H1 (cell line): ENCODE data around the gene ANKRD11. TPM values are rescaled to one million over a fixed set of nuclear protein-coding genes. Genes with fewer than 3 reads are reported as not detected.

ENCODE experiments used
- CTCF ChIA-PET: fragments of 300-600 bp; sonication (Branson Sonifier 250); formaldehyde crosslinking; loops from one replicate; lab custom pipeline; 2021; ENCODE audit not compliant: partially characterized antibody; lab: Charles Lee
- POLR2A ChIA-PET: fragments of 300-600 bp; sonication (Branson Sonifier 250); formaldehyde crosslinking; loops from one replicate; lab custom pipeline; 2021; ENCODE audit warnings: inconsistent platforms; ENCODE audit not compliant: partially characterized antibody; lab: Charles Lee
- DNase-seq, 2 experiments: peaks; one replicate each; pipeline versions ENCODE4 v3.0.0 to v3.0.0-alpha.2; 2010 to 2022; ENCODE audit warnings: low spot score in 2 of 2, low read depth in 1 of 2, mixed read lengths in 1 of 2
- FAIRE-seq: peaks from 2 replicates; lab custom pipeline; 2011; peaks lifted over from hg19 to GRCh38; lab: Jason Lieb, UNC
- H2AFZ ChIP-seq: 2 replicates; pipeline ENCODE4 v1.8.1; 2012; ENCODE audit warnings: low read length, inconsistent platforms
- H2AK5ac ChIP-seq: 2 replicates; pipeline ENCODE4 v1.6.1; 2013; ENCODE audit warnings: low read depth, low read length
- H2BK120ac ChIP-seq: replicated peaks from 2 replicates; pipeline ENCODE3; 2013; ENCODE audit warnings: low read depth, low read length, inconsistent platforms
- H2BK12ac ChIP-seq: 2 replicates; pipeline ENCODE4 v1.6.1; 2013; ENCODE audit warnings: low read depth, low read length
- H2BK15ac ChIP-seq: 2 replicates; pipeline ENCODE4 v1.6.1; 2013; ENCODE audit warnings: low read length
- H2BK20ac ChIP-seq: 2 replicates; pipeline ENCODE4 v1.6.1; 2013; ENCODE audit warnings: low read length
- H2BK5ac ChIP-seq: 2 replicates; pipeline ENCODE4 v1.6.1; 2013; ENCODE audit warnings: low read depth, low read length
- H3K14ac ChIP-seq: 2 replicates; pipeline ENCODE4 v1.6.1; 2013; ENCODE audit warnings: inconsistent platforms; ENCODE audit not compliant: insufficient read length
- H3K18ac ChIP-seq: 2 replicates; pipeline ENCODE4 v1.6.1; 2013; ENCODE audit warnings: low read length; ENCODE audit errors: extremely low read depth
- H3K23ac ChIP-seq: 2 replicates; pipeline ENCODE4 v1.6.1; 2013; ENCODE audit warnings: inconsistent platforms; ENCODE audit not compliant: insufficient read length
- H3K23me2 ChIP-seq: 2 replicates; pipeline ENCODE4 v1.6.1; 2013; ENCODE audit warnings: low read depth, low read length
- H3K27ac ChIP-seq: 2 replicates; pipeline ENCODE4 v1.6.1; 2011; ENCODE audit warnings: low read depth, low read length, inconsistent platforms
- H3K27me3 ChIP-seq, 4 experiments: replicated peaks in 1 of 4; 1 replicate in 1 of 4; 2 replicates in 3 of 4; pipeline versions ENCODE4 v1.6.1 to v1.8.1; 2011 to 2013; ENCODE audit warnings: low read length in 3 of 4, mild to moderate bottlenecking in 3 of 4, inconsistent platforms in 2 of 4, mixed read lengths in 2 of 4, moderate library complexity in 1 of 4; ENCODE audit not compliant: control insufficient read depth in 3 of 4, insufficient read depth in 3 of 4; ENCODE audit errors: extremely low read depth in 1 of 4
- H3K36me3 ChIP-seq, 4 experiments: 2 replicates each; pipeline versions ENCODE4 v1.6.1 to v1.8.1; 2011 to 2013; ENCODE audit warnings: mild to moderate bottlenecking in 4 of 4, low read length in 3 of 4, moderate library complexity in 2 of 4, control low read depth in 1 of 4, inconsistent platforms in 1 of 4; ENCODE audit not compliant: insufficient read depth in 4 of 4, control insufficient read depth in 2 of 4
- H3K4ac ChIP-seq: replicated peaks from 2 replicates; pipeline ENCODE3; 2013; ENCODE audit warnings: low read length, low read depth, mixed read lengths, inconsistent platforms; ENCODE audit not compliant: insufficient read length
- H3K4me1 ChIP-seq, 4 experiments: replicated peaks in 1 of 4; 1 replicate in 1 of 4; 2 replicates in 3 of 4; pipeline versions ENCODE4 v1.6.1 to v1.8.1; 2011 to 2013; ENCODE audit warnings: low read length in 3 of 4, inconsistent platforms in 2 of 4, mixed read lengths in 1 of 4; ENCODE audit not compliant: insufficient read depth in 4 of 4, control insufficient read depth in 3 of 4
- H3K4me2 ChIP-seq, 2 experiments: 2 replicates each; pipeline versions ENCODE4 v1.6.1 to v1.8.1; 2011 to 2013; ENCODE audit warnings: low read depth in 2 of 2, low read length in 2 of 2, control low read depth in 1 of 2, inconsistent platforms in 1 of 2, mild to moderate bottlenecking in 1 of 2; ENCODE audit not compliant: insufficient read depth in 1 of 2
- H3K4me3 ChIP-seq, 4 experiments: fragments of 200-600, 300-600 bp in 1 of 4; sonication (generic), shearing (Covaris generic), sonication (Bioruptor Twin) in 1 of 4; 2 replicates each; pipeline versions ENCODE4 v1.5.1 to v1.8.1; 2011 to 2016; ENCODE audit warnings: low read length in 4 of 4, low read depth in 3 of 4, control low read depth in 2 of 4, inconsistent platforms in 2 of 4, mild to moderate bottlenecking in 2 of 4, mixed read lengths in 1 of 4, moderate library complexity in 1 of 4; ENCODE audit not compliant: insufficient read depth in 2 of 4; ENCODE audit errors: extremely low read depth in 1 of 4
- H3K56ac ChIP-seq: replicated peaks from 2 replicates; pipeline ENCODE3; 2013; ENCODE audit warnings: low read depth, mild to moderate bottlenecking, mixed read lengths, low read length, inconsistent platforms; ENCODE audit not compliant: insufficient read length
- H3K79me1 ChIP-seq: 2 replicates; pipeline ENCODE4 v1.6.1; 2013; ENCODE audit warnings: low read depth, low read length, control low read depth
- H3K79me2 ChIP-seq, 2 experiments: 2 replicates each; pipeline versions ENCODE4 v1.6.1 to v1.8.1; 2012 to 2013; ENCODE audit warnings: low read length in 2 of 2, mild to moderate bottlenecking in 2 of 2, inconsistent platforms in 1 of 2; ENCODE audit not compliant: insufficient read depth in 2 of 2, control insufficient read depth in 1 of 2
- H3K9ac ChIP-seq, 4 experiments: replicated peaks in 1 of 4; 1 replicate in 1 of 4; 2 replicates in 3 of 4; pipeline versions ENCODE4 v1.6.1 to v1.8.1; 2011 to 2013; ENCODE audit warnings: low read depth in 3 of 4, low read length in 3 of 4, control low read depth in 2 of 4, mild to moderate bottlenecking in 2 of 4, moderate library complexity in 2 of 4, inconsistent platforms in 1 of 4; ENCODE audit errors: extremely low read depth in 1 of 4
- H3K9me3 ChIP-seq, 2 experiments: 2 replicates each; pipeline versions ENCODE4 v1.6.1 to v1.8.1; 2012 to 2013; ENCODE audit warnings: mild to moderate bottlenecking in 2 of 2, moderate library complexity in 2 of 2, control low read depth in 1 of 2, inconsistent platforms in 1 of 2, low read depth in 1 of 2, low read length in 1 of 2, mixed read lengths in 1 of 2; ENCODE audit not compliant: insufficient read depth in 2 of 2
- H4K20me1 ChIP-seq, 2 experiments: replicated peaks in 1 of 2; 2 replicates each; pipeline versions ENCODE3 to v1.8.1; 2011 to 2013; ENCODE audit warnings: inconsistent platforms in 2 of 2, low read length in 2 of 2, mild to moderate bottlenecking in 1 of 2; ENCODE audit not compliant: insufficient read depth in 2 of 2, control insufficient read depth in 1 of 2
- H4K5ac ChIP-seq: 2 replicates; pipeline ENCODE4 v1.6.1; 2013; ENCODE audit warnings: low read length, low read depth, mixed read lengths, inconsistent platforms; ENCODE audit not compliant: insufficient read length
- H4K8ac ChIP-seq: 2 replicates; pipeline ENCODE4 v1.8.0; 2013; ENCODE audit warnings: mild to moderate bottlenecking, moderate library complexity, low read length, inconsistent platforms; ENCODE audit not compliant: insufficient read depth; ENCODE audit errors: extremely low read depth
- H4K91ac ChIP-seq: replicated peaks from 2 replicates; pipeline ENCODE3; 2013; ENCODE audit warnings: low read length, mixed read lengths, inconsistent platforms; ENCODE audit not compliant: insufficient read length
- BRCA1 ChIP-seq: IDR thresholded peaks from 2 replicates; pipeline ENCODE4 v1.6.1; 2012; ENCODE audit warnings: low read depth, low read length, improper control_type of control experiment
- KDM4A ChIP-seq: IDR thresholded peaks from one replicate; pipeline ENCODE4 v1.7.1; 2012; ENCODE audit warnings: low read depth, mild to moderate bottlenecking, moderate library complexity, low read length, inconsistent platforms; ENCODE audit not compliant: severe bottlenecking
- RNF2 ChIP-seq: fragments of 200-900, 300-1000 bp; sonication (generic); IDR thresholded peaks from 2 replicates; pipeline ENCODE4 v1.7.1; 2016; ENCODE audit warnings: borderline replicate concordance, low read depth, mild to moderate bottlenecking, antibody characterized with exemption, low read length; ENCODE audit not compliant: poor library complexity, severe bottlenecking; ENCODE audit errors: missing control alignments
- SAP30 ChIP-seq: fragments of 300-600 bp; sonication (generic); IDR thresholded peaks from 2 replicates; pipeline ENCODE4 v1.7.1; 2012; ENCODE audit warnings: low read length, moderate library complexity, mild to moderate bottlenecking, inconsistent platforms; ENCODE audit not compliant: insufficient read depth, insufficient replicate concordance
- SIN3A ChIP-seq, 2 experiments: IDR thresholded peaks in 1 of 2; conservative IDR thresholded peaks in 1 of 2; 2 replicates each; pipeline ENCODE4 v1.6.1; 2011 to 2012; ENCODE audit warnings: low read length in 2 of 2, improper control_type of control experiment in 1 of 2, low read depth in 1 of 2, mild to moderate bottlenecking in 1 of 2
- SP2 ChIP-seq: IDR thresholded peaks from 2 replicates; pipeline ENCODE4 v1.6.1; 2012; ENCODE audit warnings: mild to moderate bottlenecking, low read length, inconsistent platforms
- TBP ChIP-seq: IDR thresholded peaks from 2 replicates; pipeline ENCODE4 v1.6.1; 2011; ENCODE audit warnings: low read depth, low read length, improper control_type of control experiment
- TCF12 ChIP-seq: IDR thresholded peaks from 2 replicates; pipeline ENCODE4 v1.6.1; 2011; ENCODE audit warnings: low read depth, mild to moderate bottlenecking, low read length
- WGBS, 2 experiments: shearing (Covaris generic) in 1 of 2; methylation state at CpG; one replicate each; pipeline versions ENCODE4 v1.1.6 to v1.1.7; 2013 to 2015; ENCODE audit warnings: low lambda C conversion rate in 2 of 2, mixed read lengths in 2 of 2, inconsistent platforms in 1 of 2, low coverage in 1 of 2, missing lambda C conversion rate in 1 of 2; ENCODE audit not compliant: insufficient replicate concordance in 2 of 2, insufficient coverage in 1 of 2, insufficient read length in 1 of 2; ENCODE audit errors: extremely low coverage in 1 of 2, missing lambda C conversion rate in 1 of 2; 5-methylcytosine and 5-hydroxymethylcytosine counted together
- polyA plus RNA-seq, 7 experiments: library from polyadenylated mRNA; depleted of rRNA in 3 of 7; stranded (reverse) in 5 of 7; unstranded in 2 of 7; fragments of >200 nt in 5 of 7; fragments of 200-250 nt in 2 of 7; gene quantifications; 1 replicate in 5 of 7; 2 replicates in 1 of 7; 4 replicates in 1 of 7; pipeline versions ENCODE4 v1.2.1 to v1.2.3, GENCODE V29; 2011 to 2013; ENCODE audit warnings: missing spikeins in 2 of 7, mixed read lengths in 2 of 7
- total RNA-seq: library from RNA; stranded (reverse); fragmentation: NEBNext Ultra II Directional; extraction: Animal tissue kit (Norgen Biotek cat#: 25700); gene quantifications from 2 replicates; pipeline ENCODE4 v1.2.1, GENCODE V29; 2021
- TF ChIP-seq, protein P1 (sequence below): IDR thresholded peaks from 2 replicates; pipeline ENCODE4 v1.6.1; 2012; ENCODE audit warnings: inconsistent platforms

The ANKRD11 gene
- total and polyA plus RNA-seq, 2 of the 8 experiments (the other 6 are each of a cell fraction or from before 2014, with no cell fraction given): 46.5 to 142 TPM

DNA sequence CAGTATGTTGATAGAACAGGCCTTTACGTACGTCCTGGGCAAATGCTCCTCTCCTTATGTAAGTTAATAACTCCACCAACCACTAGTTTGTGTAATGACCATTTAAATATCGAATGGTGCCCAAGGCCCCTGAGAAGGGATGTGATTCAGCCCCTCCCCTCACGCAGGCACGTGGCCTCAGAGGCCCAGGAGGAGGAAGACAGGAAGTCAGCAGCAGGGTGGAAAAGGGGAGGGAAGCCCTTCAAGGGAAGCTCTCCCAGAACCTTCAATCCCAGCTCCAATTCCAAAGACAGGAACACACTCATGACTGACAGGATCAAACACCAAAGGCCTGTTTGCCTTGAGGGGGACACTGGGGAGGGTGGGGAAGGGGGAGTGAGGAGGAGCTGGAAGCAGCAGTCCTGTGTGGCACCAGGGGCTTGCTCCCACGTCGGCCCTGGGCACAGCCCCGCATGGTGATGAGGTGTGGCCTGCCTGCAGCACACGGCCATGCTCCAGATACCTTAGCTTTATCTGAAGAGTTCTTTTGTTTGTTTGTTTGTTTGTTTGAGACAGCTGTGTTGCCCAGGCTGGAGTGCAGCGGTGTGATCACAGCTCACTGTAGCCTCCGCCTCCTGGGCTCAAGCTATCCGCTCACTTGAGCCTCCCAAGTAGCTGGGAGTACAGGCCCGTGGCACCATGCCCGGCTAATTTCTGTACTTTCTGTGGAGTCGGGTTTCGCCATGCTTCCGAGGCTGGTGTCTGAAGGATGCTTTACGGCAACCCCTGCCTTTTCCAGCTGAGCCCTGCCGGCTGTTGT, 167.8 kb downstream of the ANKRD11 start:
- no peaks in the 10 kb centered on the region for H3K9me3 ChIP-seq
- 61% methylated on average over 19 of the region's 19 CpGs; no CpG with 5 or more reads in 1 of the 2 experiments for WGBS, 2 experiments
- DNase-seq (no peak), FAIRE-seq (no peak)
- peaks cover 36% of the 10 kb centered on the region for H3K79me1 ChIP-seq
- no peak overlapping the region for H3K4ac ChIP-seq
- no peak overlapping the region for H3K56ac ChIP-seq
- no peak overlapping the region for H3K14ac ChIP-seq
- H3K23me2 ChIP-seq: no peaks in the 10 kb centered on the region; the same call in 1 of the 2 replicates
- H2BK12ac ChIP-seq: 0 out of 2 replicates have a peak overlapping the region, but pooled peaks have one; percentile 22
- no peak overlapping the region for H3K4me3 ChIP-seq
- no peak overlapping the region for H2BK20ac ChIP-seq
- no peak overlapping the region for H3K23ac ChIP-seq
- H4K8ac ChIP-seq: peak overlapping the region; percentile 42; the same call in 1 of the 2 replicates
- POLR2A ChIA-PET: interaction anchor here (0.6 to 1.7 kb wide), 10 partner anchors 9 to 185 kb away, joined by 3 to 5 read pairs (median 4); partner anchors contain the start of gene SPG7
- H2BK15ac ChIP-seq: 0 out of 2 replicates have a peak overlapping the region, but pooled peaks have one; percentile 36
- peaks cover 7 to 97% of the 10 kb centered on the region in 2 experiments for H3K79me2 ChIP-seq
- peak overlapping the region; percentile 77 for H2BK5ac ChIP-seq
- H2BK120ac ChIP-seq: no peak overlapping the region
- peak overlapping the region; percentile 19 to 37; a peak in 2 of 4 replicates for H3K4me2 ChIP-seq
- H4K5ac ChIP-seq: no peak overlapping the region
- CTCF ChIA-PET: interaction anchor here (0.8 to 2.6 kb wide), 12 partner anchors 9 to 103 kb away, joined by 3 to 11 read pairs (median 4); no protein-coding TSS in a partner anchor
- peak overlapping the region; percentile 38 for H4K91ac ChIP-seq
- no peaks in the 10 kb centered on the region for H3K36me3 ChIP-seq
- peak overlapping the region; percentile 40 for H3K27ac ChIP-seq
- H3K4me1 ChIP-seq: peaks cover 13 to 66% (median 41%) of the 10 kb centered on the region in 4 experiments
- H3K18ac ChIP-seq: peak overlapping the region; percentile 21; the same call in 1 of the 2 replicates
- 0 out of 7 replicates have a peak overlapping the region, but pooled peaks of 1 of the 4 experiments have one; percentile 6 for H3K9ac ChIP-seq
- 0 out of 2 replicates have a peak overlapping the region, but pooled peaks have one; percentile 3 for H2AK5ac ChIP-seq
- peaks cover 48 to 57% of the 10 kb centered on the region in 2 experiments for H4K20me1 ChIP-seq
- no peaks in the 10 kb centered on the region for H3K27me3 ChIP-seq
- H2AFZ ChIP-seq: no peak overlapping the region
- TF ChIP-seq SIN3A (conservative IDR thresholded peaks at IDR 0.05 in 1 of 2, IDR thresholded peaks at IDR 0.05 in 1 of 2; ENCODE audit: low read depth in 1 of 2, low read length in 2 of 2): peak; percentile 54 to 68; a peak in 1 of 4 replicates
- TF ChIP-seq TBP: no peak
- TF ChIP-seq SP2: no peak
- no peak for TF ChIP-seq SAP30
- TF ChIP-seq, protein P1, sequence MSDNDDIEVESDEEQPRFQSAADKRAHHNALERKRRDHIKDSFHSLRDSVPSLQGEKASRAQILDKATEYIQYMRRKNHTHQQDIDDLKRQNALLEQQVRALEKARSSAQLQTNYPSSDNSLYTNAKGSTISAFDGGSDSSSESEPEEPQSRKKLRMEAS: peak; percentile 84
- TF ChIP-seq KDM4A: no peak
- TF ChIP-seq BRCA1: no peak
- no peak for TF ChIP-seq TCF12
- no peak for TF ChIP-seq RNF2
